ENCODE measurements around the gene FOCAD.

FOCAD gene

DNA sequence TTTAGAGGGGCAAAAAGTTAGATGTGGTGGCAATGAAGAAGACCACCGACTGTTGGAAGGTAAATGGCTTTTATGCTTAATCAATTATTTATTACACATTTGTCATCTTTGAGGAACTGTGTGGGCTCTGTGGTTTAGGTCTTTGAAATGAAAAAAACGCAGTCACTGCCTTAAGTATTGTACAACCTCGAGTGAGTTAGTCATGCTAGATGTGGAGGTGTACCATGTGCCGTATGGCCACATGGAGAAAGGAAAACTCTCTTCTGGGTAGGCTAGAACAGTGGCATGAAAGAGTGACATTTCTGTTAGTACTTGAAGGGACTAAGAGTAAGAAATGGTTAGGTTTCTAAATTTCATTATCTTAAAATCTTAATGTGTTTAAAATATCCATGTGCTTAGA, 181.3 kb downstream of the FOCAD start:
- no peak for DNase-seq
- Histone ChIP-seq H3K27ac (no peak overlapping the region), H3K27me3 (no peaks in the 10 kb centered on the region), H3K4me3 (no peak overlapping the region), H3K4me1 (no peaks in the 10 kb centered on the region), H3K9me3 (no peaks in the 10 kb centered on the region), H3K36me3 (no peaks in the 10 kb centered on the region)
- TF ChIP-seq, protein P1, sequence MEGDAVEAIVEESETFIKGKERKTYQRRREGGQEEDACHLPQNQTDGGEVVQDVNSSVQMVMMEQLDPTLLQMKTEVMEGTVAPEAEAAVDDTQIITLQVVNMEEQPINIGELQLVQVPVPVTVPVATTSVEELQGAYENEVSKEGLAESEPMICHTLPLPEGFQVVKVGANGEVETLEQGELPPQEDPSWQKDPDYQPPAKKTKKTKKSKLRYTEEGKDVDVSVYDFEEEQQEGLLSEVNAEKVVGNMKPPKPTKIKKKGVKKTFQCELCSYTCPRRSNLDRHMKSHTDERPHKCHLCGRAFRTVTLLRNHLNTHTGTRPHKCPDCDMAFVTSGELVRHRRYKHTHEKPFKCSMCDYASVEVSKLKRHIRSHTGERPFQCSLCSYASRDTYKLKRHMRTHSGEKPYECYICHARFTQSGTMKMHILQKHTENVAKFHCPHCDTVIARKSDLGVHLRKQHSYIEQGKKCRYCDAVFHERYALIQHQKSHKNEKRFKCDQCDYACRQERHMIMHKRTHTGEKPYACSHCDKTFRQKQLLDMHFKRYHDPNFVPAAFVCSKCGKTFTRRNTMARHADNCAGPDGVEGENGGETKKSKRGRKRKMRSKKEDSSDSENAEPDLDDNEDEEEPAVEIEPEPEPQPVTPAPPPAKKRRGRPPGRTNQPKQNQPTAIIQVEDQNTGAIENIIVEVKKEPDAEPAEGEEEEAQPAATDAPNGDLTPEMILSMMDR (IDR thresholded peaks at IDR 0.05): no peak
- intact Hi-C loops (cut with DNase I; ENCODE audit: low total_unique reads): no loop called here

DNA sequence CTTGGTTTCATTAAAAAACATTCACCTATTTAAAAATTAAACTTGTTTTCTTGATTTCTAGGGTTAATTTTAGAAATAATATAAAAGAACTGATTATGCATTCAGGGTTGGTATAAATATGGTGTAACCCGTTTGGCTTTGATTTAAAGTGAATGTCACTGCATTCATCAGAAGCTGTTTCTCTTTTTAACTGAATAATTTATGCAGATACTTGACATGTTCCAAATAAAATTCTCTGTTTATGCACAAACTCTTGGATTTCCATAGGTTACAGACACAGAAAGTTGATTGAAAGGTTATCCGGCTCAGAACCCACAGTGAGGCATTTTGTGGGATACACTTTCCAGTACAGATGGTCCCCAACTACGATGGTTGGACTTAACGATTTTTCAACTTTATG, 186.1 kb downstream of the FOCAD start:
- Histone ChIP-seq H3K4me3 (no peak overlapping the region), H3K9me3 (no peaks in the 10 kb centered on the region), H3K4me1 (peaks cover 0 to 5% (median 0%) of the 10 kb centered on the region in 4 donors), H3K36me3 (no peaks in the 10 kb centered on the region), H3K27ac (no peak overlapping the region), H3K27me3 (no peaks in the 10 kb centered on the region)
- TF ChIP-seq, protein P1 (IDR thresholded peaks at IDR 0.05): no peak
- intact Hi-C loops (cut with DNase I; ENCODE audit: low total_unique reads): no loop called here
- no peak for DNase-seq

DNA sequence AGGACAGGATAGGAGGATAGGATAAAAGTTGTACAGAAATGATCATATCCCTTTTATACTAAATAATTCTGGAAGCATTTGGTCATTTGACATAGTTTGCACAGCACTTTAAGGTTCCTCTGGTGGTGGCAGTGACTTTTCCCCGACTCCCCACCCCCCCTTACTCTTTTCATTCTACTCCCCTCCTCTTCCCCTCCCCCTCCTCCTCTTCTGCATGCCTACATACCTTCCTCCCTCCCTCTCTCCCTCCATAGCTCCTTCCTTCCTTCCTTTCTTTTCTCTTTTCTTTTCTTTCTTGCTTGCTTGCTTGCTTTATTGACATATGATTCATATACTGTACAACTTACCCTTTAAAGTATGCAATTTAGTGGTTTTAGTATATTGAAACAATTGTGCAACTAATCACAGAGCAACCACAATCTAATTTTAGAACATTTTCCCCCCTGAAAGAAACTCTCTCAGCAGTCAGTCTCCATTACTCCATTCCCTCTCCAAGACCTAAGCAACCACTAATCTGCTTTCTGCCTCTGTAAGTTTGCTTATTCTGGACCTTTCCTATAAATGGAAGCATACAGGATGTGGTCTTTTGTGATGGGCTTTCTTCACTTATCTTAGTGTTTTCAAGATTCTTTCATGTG, 188.4 kb downstream of the FOCAD start:
- TF ChIP-seq, protein P1 (IDR thresholded peaks at IDR 0.05): no peak
- H3K4me1 ChIP-seq: peaks cover 0 to 5% (median 0%) of the 10 kb centered on the region in 4 donors
- no peaks in the 10 kb centered on the region for H3K27me3 ChIP-seq
- intact Hi-C loops (cut with DNase I; ENCODE audit: low total_unique reads): no loop called here
- DNase-seq: no peak
- no peaks in the 10 kb centered on the region for H3K36me3 ChIP-seq
- H3K4me3 ChIP-seq: no peak overlapping the region
- H3K27ac ChIP-seq: no peak overlapping the region
- no peaks in the 10 kb centered on the region for H3K9me3 ChIP-seq

DNA sequence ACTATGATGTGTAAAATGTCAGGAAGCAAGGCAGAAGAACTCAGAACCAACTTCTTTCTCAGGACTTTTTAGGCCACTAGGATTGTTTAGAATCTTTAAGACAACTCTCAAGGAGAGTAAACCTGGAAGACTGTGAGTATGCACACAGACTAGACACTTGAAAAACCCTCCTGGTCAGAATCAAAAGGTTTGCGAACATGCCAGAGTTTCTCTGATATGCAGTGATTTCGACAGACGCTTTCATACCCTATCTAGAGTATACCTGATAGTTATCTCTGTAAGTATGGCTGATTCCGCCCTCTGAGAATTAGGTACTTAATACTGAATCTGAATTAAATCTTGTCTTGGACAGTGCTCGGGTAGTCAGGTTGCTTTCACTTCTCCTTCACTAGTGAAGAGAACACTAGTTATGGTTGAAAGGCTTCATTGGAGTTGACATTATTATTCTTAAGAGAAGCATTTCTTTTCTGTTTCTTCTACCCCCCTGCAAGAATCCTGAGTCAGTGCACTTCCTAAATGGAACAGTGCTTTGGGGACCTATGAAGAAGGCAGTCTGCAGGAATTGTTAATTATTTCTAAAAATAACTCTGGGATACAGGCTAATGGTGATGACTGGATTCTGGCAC, 189.3 kb downstream of the FOCAD start:
- no peak for DNase-seq
- Histone ChIP-seq H3K27me3 (no peaks in the 10 kb centered on the region), H3K4me1 (peaks cover 0 to 5% (median 0%) of the 10 kb centered on the region in 4 donors), H3K9me3 (no peaks in the 10 kb centered on the region), H3K36me3 (no peaks in the 10 kb centered on the region), H3K27ac (no peak overlapping the region), H3K4me3 (no peak overlapping the region)
- intact Hi-C loops (cut with DNase I; ENCODE audit: low total_unique reads): no loop called here
- TF ChIP-seq, protein P1 (IDR thresholded peaks at IDR 0.05): no peak

GRCh38 chr9:20880271-20880670, 196.2 kb downstream of the FOCAD start:
- no peaks in the 10 kb centered on the region for H3K9me3 ChIP-seq
- H3K4me3 ChIP-seq: no peak overlapping the region
- H3K27ac ChIP-seq: no peak overlapping the region
- intact Hi-C loops (cut with DNase I; ENCODE audit: low total_unique reads): loop anchor here (10.0 kb wide), 1 partner anchor 235 kb away; no protein-coding TSS in a partner anchor
- no peaks in the 10 kb centered on the region for H3K27me3 ChIP-seq
- no peaks in the 10 kb centered on the region for H3K4me1 ChIP-seq
- peaks cover 0 to 10% (median 9%) of the 10 kb centered on the region in 3 donors for H3K36me3 ChIP-seq
- no peak for DNase-seq
- TF ChIP-seq, protein P1 (IDR thresholded peaks at IDR 0.05): no peak

Data from tibial artery (tissue), 4 donors.